Chondrocyte (in vitro differentiated cells): ENCODE measurements around the gene IGSF21. TPM values are rescaled to one million over a fixed set of nuclear protein-coding genes. Genes with fewer than 3 reads are reported as not detected.
A peak's percentile ranks its signal among the peaks of the same experiment; 100 is the strongest.

ENCODE experiments used
- DNase-seq: peaks from one replicate; pipeline ENCODE4 v3.0.0; 2021; ENCODE audit warnings: mixed read lengths, low spot score
- H3K27ac Mint-ChIP-seq: one replicate; pipeline ENCODE4 v1.8.0; 2021; ENCODE audit warnings: mild to moderate bottlenecking, moderate library complexity, mixed read lengths; ENCODE audit not compliant: unreplicated experiment
- H3K27me3 Mint-ChIP-seq: 2 replicates; pipeline ENCODE4 v1.8.0; 2021; ENCODE audit warnings: low read depth, mixed read lengths
- H3K36me3 Mint-ChIP-seq: 2 replicates; pipeline ENCODE4 v1.8.0; 2021; ENCODE audit warnings: low read depth, mixed read lengths
- H3K4me1 Mint-ChIP-seq: 2 replicates; pipeline ENCODE4 v1.8.0; 2021; ENCODE audit warnings: low read depth, mild to moderate bottlenecking, mixed read lengths
- H3K4me3 Mint-ChIP-seq: one replicate; pipeline ENCODE4 v1.8.0; 2021; ENCODE audit warnings: mild to moderate bottlenecking, moderate library complexity, mixed read lengths; ENCODE audit not compliant: unreplicated experiment
- H3K9me3 Mint-ChIP-seq: 2 replicates; pipeline ENCODE4 v1.8.0; 2021; ENCODE audit warnings: low read depth, mixed read lengths
- CTCF ChIP-seq: fragments of 200-600 bp; sonication (generic); IDR thresholded peaks from 2 replicates; pipeline ENCODE4 v1.5.0; 2021; ENCODE audit warnings: antibody characterized with exemption, mild to moderate bottlenecking, moderate library complexity
- total RNA-seq: library from RNA; stranded (reverse); gene quantifications from 3 replicates; pipeline ENCODE4 v1.2.1, GENCODE V29; 2021

The IGSF21 gene
- total RNA-seq, 1 donor from 2014 or later: not detected

- no peak overlapping the region for H3K27ac Mint-ChIP-seq
- H3K9me3 Mint-ChIP-seq: peaks cover 9% of the 10 kb centered on the region
- DNase-seq: no peak
- H3K4me3 Mint-ChIP-seq: no peak overlapping the region
- H3K27me3 Mint-ChIP-seq: no peaks in the 10 kb centered on the region
- no peaks in the 10 kb centered on the region for H3K36me3 Mint-ChIP-seq
- H3K4me1 Mint-ChIP-seq: no peaks in the 10 kb centered on the region
- no peak for TF ChIP-seq CTCF
Measured at GRCh38 chr1:18319099-18319498, 211.5 kb downstream of the IGSF21 start.

GRCh38 chr1:18320051-18320450 lies 212.5 kb downstream of the IGSF21 start:
- H3K36me3 Mint-ChIP-seq: no peaks in the 10 kb centered on the region
- no peak for TF ChIP-seq CTCF
- DNase-seq: no peak
- H3K27ac Mint-ChIP-seq: no peak overlapping the region
- no peaks in the 10 kb centered on the region for H3K4me1 Mint-ChIP-seq
- no peak overlapping the region for H3K4me3 Mint-ChIP-seq
- H3K27me3 Mint-ChIP-seq: no peaks in the 10 kb centered on the region
- H3K9me3 Mint-ChIP-seq: peaks cover 9% of the 10 kb centered on the region

- no peak overlapping the region for H3K27ac Mint-ChIP-seq
- DNase-seq: no peak
- TF ChIP-seq CTCF: peak; percentile 37
- no peaks in the 10 kb centered on the region for H3K27me3 Mint-ChIP-seq
- H3K9me3 Mint-ChIP-seq: peaks cover 6% of the 10 kb centered on the region
- H3K4me1 Mint-ChIP-seq: no peaks in the 10 kb centered on the region
- no peak overlapping the region for H3K4me3 Mint-ChIP-seq
- no peaks in the 10 kb centered on the region for H3K36me3 Mint-ChIP-seq
Measured at GRCh38 chr1:18322368-18323032, 214.9 kb downstream of the IGSF21 start.

- no peak overlapping the region for H3K4me3 Mint-ChIP-seq
- no peaks in the 10 kb centered on the region for H3K27me3 Mint-ChIP-seq
- TF ChIP-seq CTCF: no peak
- H3K9me3 Mint-ChIP-seq: peaks cover 6% of the 10 kb centered on the region
- H3K27ac Mint-ChIP-seq: no peak overlapping the region
- no peak for DNase-seq
- no peaks in the 10 kb centered on the region for H3K36me3 Mint-ChIP-seq
- no peaks in the 10 kb centered on the region for H3K4me1 Mint-ChIP-seq
Measured at GRCh38 chr1:18323259-18323658, 215.7 kb downstream of the IGSF21 start.

- Mint-ChIP-seq H3K4me1 (no peaks in the 10 kb centered on the region), H3K4me3 (no peak overlapping the region), H3K36me3 (no peaks in the 10 kb centered on the region), H3K27ac (no peak overlapping the region), H3K27me3 (no peaks in the 10 kb centered on the region), H3K9me3 (peaks cover 6% of the 10 kb centered on the region)
- peak; percentile 16 for TF ChIP-seq CTCF
- no peak for DNase-seq
Measured at GRCh38 chr1:18324246-18324645, 216.6 kb downstream of the IGSF21 start.
